ENCODE measurements around the gene ABL2. TPM values are rescaled to one million over a fixed set of nuclear protein-coding genes. Genes with fewer than 3 reads are reported as not detected.
A peak's percentile ranks its signal among the peaks of the same experiment; 100 is the strongest.
"Not testable (repeated sequence)": the region's sequence is repeated elsewhere in the genome, so short reads cannot be mapped to it uniquely, and the experiment has no call there.

Gene ABL2
- total RNA-seq: 10 to 100 TPM; 11.3 to 18.4 TPM

DNA sequence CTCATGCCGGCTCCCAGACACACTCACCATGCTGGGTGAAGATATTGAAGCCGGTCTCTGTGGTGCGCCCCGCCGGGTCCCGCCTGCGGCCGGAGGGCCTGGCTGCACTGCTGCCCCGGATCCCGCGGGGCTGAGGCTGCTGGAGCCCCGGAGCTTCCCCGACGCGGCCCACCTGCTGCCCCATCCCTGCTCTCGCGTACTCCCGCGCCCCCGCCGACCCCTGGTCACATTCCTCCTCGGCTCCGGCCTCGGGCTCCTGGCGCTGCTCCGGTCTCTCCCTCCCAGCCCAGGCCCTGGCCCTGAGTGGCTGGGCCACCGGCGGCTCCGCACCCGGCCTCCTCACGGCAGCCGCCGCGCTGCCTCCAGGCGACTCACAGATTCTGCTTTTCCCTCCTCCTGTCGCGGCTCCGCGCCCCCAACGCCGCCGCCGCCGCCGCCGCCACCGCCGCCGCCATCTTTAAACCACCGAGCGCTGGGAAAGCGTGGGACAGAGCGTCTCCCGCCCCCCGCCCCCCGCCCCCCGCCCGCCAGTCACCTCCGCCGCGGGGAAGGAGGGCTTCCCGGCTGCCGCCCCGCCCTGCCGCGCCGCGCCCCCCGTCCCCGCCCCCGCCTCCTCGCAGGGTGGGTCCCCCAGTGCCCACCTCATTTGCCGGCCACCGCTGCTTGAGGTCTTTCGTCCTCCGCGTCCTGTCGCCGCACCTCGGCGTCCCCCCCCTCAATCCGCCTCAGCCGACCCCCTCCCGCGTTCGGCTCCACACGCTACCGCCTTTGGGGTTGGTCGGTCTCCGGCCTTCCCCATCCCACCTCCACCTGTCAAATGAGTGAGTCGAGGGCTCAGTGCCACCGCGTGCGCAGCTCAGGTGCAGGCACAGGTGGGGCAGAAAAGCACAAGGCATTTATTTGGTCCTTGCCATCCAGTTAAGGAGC, at the start of gene ABL2:
ABL2 (minus strand) TSS at position 464 of the 927 bp plus-strand sequence; CDS start at position 184, 280 bp downstream.
- Mint-ChIP-seq H3K36me3 (no peaks in the 10 kb centered on the region), H3K4me3 (peak within 1 kb of the TSS; percentile 92), H3K27ac (peak within 1 kb of the TSS; percentile 71 to 79), H3K4me1 (ENCODE audit: low read depth in 2 of 2) (peaks cover 21 to 26% of the 10 kb centered on the region in 2 donors), H3K9me3 (no peaks in the 10 kb centered on the region), H3K27me3 (no peaks in the 10 kb centered on the region)
- ATAC-seq (peak; percentile 75 to 82), DNase-seq (ENCODE audit: low spot score) (no peak)

DNA sequence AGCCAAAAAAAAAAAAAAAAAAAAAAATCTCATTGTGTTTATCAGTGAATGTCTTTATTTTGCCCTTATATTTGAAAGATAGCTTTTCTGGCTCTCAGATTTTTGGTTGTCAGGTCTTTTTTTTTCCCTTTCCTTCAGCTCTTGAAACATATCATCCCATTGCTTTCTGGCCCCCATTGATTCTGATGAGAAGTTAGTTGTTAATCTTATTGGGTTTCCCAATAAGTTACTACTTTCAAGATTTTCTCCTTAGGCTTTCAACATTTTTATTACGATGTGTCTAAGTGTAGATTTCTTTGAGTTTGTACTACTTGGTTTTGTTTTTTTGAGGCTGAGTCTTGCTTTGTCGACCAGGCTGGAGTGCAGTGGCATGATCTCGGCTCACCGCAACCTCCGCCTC, 49.4 kb upstream of the ABL2 start:
- DNase-seq (ENCODE audit: low spot score) (no peak), ATAC-seq (no peak)
- Mint-ChIP-seq H3K9me3 (peaks cover 4% of the 10 kb centered on the region), H3K27ac (no peak overlapping the region), H3K4me1 (ENCODE audit: low read depth in 2 of 2) (no peaks in the 10 kb centered on the region), H3K4me3 (no peak overlapping the region), H3K27me3 (peaks cover 0 to 7% of the 10 kb centered on the region in 2 donors), H3K36me3 (peaks cover 6% of the 10 kb centered on the region)

DNA sequence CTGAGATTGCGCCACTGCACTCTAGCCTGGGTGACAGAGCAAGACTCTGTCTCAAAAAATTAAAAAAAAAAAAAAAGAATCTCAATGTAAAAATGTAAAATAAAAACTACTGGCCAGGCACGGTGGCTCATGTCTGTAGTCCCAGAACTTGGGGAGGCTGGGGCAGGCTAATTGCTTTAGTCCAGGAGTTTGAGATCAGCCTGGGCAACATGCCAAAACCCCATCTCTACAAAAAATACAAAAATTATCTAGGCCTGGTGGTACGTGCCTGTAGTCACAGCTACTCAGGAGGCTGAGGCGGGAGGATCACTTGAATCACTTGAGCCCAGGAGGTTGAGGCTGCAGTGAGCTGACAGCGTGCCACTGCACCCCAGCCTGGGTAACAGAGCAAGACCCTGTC, 44.9 kb upstream of the ABL2 start:
- H3K27ac Mint-ChIP-seq; H3K4me3 Mint-ChIP-seq; DNase-seq (ENCODE audit: low spot score); H3K9me3 Mint-ChIP-seq; H3K27me3 Mint-ChIP-seq; H3K4me1 Mint-ChIP-seq (ENCODE audit: low read depth in 2 of 2); ATAC-seq; H3K36me3 Mint-ChIP-seq: not testable (repeated sequence)

DNA sequence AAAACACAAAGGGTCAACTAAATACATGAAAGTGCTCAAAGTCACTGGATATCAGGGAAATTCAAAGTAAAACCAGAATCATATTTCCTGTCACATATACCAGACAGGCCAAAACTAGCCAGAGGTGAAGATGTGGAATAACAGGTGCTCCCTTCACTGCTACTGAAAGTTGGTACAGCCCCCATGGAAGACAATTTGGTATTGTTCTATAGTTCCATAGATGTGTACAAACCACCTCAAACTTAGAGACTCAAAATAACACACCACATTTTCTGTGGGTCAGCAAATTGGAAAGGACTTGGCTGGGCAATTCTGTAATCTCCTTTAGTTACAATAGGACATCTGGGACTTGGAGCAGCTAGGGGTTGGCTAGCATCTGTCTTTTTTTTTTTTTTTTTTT, 39.6 kb upstream of the ABL2 start:
- Mint-ChIP-seq H3K4me3 (no peak overlapping the region), H3K27ac (no peak overlapping the region), H3K27me3 (no peaks in the 10 kb centered on the region), H3K4me1 (ENCODE audit: low read depth in 2 of 2) (no peaks in the 10 kb centered on the region), H3K9me3 (no peaks in the 10 kb centered on the region), H3K36me3 (no peaks in the 10 kb centered on the region)
- ATAC-seq (no peak), DNase-seq (ENCODE audit: low spot score) (no peak)

DNA sequence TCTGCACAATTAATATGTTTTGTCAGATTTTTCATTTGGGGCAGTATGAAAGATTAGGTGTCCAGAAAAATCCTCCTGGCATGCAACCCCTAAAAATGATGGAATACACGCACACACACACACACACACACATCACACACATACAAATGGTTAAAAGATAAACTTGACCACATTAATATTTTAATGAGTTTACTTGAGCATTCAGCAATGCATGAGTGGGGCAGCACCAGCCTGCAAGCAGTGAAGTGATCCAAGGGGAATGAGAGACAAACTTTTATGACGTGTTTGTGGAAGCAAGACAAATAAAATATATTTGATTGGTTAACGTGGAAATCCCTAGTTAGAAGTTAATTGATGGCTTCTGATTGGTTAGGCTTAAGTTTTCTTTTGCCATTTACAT, 35.0 kb upstream of the ABL2 start:
- Mint-ChIP-seq H3K27me3 (no peaks in the 10 kb centered on the region), H3K4me1 (ENCODE audit: low read depth in 2 of 2) (no peaks in the 10 kb centered on the region), H3K4me3 (no peak overlapping the region), H3K36me3 (no peaks in the 10 kb centered on the region), H3K27ac (no peak overlapping the region), H3K9me3 (no peaks in the 10 kb centered on the region)
- ATAC-seq (no peak), DNase-seq (ENCODE audit: low spot score) (no peak)

DNA sequence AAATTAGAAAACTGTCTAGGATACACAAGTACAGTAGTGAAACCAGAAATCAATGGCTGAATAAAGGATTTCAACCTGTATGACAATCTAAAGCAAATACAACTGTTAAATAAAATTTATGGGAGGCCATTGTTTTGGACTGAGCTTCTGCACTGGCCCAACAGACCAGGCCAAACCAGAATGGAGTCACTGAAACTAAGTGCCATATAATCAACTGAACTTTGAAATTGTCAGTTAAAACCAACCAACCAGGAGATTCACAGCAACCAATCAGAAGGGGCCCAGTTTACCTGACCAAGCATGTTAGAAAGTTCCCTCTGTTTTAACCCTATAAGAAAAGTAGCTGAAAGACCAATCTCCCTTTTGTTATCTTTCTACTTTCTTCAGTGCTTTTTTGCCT, 33.6 kb upstream of the ABL2 start:
- DNase-seq (ENCODE audit: low spot score) (no peak), ATAC-seq (no peak)
- Mint-ChIP-seq H3K4me3 (no peak overlapping the region), H3K9me3 (no peaks in the 10 kb centered on the region), H3K27me3 (no peaks in the 10 kb centered on the region), H3K36me3 (no peaks in the 10 kb centered on the region), H3K4me1 (ENCODE audit: low read depth in 2 of 2) (no peaks in the 10 kb centered on the region), H3K27ac (no peak overlapping the region)

DNA sequence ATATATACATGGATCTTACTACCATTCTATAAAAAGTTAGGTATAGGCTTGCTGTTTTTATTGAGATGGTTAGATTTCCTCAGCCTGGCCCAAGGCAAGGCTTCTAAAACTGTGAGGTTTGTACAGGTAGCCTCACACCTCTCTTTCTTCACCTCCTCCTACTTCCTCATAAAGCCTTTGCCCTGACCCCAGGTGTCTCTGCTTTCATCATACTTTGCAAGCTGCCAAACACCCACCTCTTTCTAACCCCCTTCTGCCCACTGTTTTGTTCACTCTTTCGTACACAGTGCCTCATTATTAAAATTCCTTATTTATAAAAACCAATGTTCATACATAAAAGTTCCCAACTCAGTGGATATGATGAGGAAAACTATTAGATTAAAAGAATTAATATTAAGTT, 32.7 kb upstream of the ABL2 start:
- no peak for ATAC-seq
- no peaks in the 10 kb centered on the region for H3K27me3 Mint-ChIP-seq
- no peak overlapping the region for H3K4me3 Mint-ChIP-seq
- no peak for DNase-seq (ENCODE audit: low spot score)
- H3K9me3 Mint-ChIP-seq: no peaks in the 10 kb centered on the region
- no peaks in the 10 kb centered on the region for H3K36me3 Mint-ChIP-seq
- H3K4me1 Mint-ChIP-seq (ENCODE audit: low read depth in 2 of 2): no peaks in the 10 kb centered on the region
- H3K27ac Mint-ChIP-seq: no peak overlapping the region

DNA sequence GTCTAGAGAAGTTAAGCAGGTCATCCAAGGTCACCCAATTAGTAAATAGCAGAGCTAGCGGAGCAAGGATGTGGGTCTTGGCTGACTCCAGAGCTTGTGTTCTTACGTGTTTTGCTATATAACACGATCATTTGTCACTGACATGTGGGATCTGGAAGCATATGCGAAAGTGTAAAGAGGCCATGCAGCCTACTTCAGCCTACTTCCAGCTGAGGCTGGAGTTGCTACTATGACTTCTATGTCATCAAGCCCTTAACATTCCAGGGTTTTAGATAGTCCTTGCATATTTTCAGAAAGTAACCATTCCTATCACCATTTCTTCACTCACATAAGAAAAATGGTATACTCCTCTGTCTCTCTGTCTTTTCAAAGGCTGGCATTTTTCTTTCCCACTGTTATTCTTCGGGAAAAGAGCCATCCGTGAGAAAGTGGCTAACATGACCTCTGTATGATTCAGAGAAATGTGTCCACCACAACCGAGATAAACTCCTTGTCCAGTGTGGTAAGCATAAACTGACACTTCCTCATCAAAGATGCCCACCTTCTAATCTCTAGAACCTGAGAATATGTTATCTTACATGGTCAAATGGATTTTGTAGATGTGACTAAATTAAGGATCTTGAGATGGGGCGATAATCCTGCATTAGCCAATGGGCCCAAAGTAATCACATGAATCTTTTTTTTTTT, 24.0 kb upstream of the ABL2 start:
- Mint-ChIP-seq H3K27ac (no peak overlapping the region), H3K27me3 (no peaks in the 10 kb centered on the region), H3K4me1 (ENCODE audit: low read depth in 2 of 2) (peaks cover 0 to 2% of the 10 kb centered on the region in 2 donors), H3K4me3 (no peak overlapping the region), H3K36me3 (no peaks in the 10 kb centered on the region), H3K9me3 (no peaks in the 10 kb centered on the region)
- no peak for DNase-seq (ENCODE audit: low spot score)
- ATAC-seq: peak in 1 of 2 donors; percentile 69

DNA sequence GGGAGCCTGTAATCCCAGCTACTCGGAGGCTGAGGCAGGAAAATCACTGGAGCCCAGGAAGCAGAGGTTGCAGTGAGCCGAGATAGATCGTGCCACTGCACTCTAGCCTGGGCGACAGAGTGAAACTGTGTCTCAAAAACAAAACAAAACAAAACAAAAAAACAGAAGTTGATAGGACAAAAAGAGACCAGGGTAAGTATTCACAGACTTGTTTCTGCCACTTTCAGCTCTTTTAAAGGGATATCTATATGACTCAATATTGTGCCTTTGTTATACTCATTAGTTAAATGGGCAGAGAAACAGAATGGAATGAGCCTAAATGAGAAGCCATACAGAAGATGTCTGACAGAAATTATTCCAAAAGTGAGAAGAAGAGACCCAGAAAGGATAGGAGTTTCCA, 23.1 kb upstream of the ABL2 start:
- Mint-ChIP-seq H3K36me3 (no peaks in the 10 kb centered on the region), H3K4me3 (no peak overlapping the region), H3K27ac (no peak overlapping the region), H3K4me1 (ENCODE audit: low read depth in 2 of 2) (peaks cover 0 to 2% of the 10 kb centered on the region in 2 donors), H3K27me3 (no peaks in the 10 kb centered on the region), H3K9me3 (no peaks in the 10 kb centered on the region)
- ATAC-seq (no peak), DNase-seq (ENCODE audit: low spot score) (no peak)

DNA sequence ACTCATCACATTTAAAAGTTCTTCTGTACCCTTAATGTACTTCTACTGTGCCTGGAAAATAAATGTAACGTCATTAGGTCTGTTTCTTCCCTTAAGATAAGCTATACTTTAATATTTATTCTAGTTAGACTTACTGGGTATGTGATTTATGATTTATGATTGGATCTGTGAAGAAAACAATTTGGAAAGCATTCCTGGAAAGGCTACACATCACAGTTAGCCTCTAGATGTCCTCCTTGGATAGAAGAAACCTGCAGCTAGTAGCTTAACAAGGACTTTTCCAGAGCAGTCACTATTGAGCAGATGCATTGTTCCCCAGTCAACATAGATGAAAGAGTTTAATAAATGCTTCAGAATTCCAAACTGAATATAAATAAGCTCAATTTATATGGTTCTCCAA, 22.2 kb upstream of the ABL2 start:
- Mint-ChIP-seq H3K27me3 (no peaks in the 10 kb centered on the region), H3K36me3 (no peaks in the 10 kb centered on the region), H3K27ac (no peak overlapping the region), H3K4me3 (no peak overlapping the region), H3K9me3 (no peaks in the 10 kb centered on the region), H3K4me1 (ENCODE audit: low read depth in 2 of 2) (peaks cover 0 to 2% of the 10 kb centered on the region in 2 donors)
- DNase-seq (ENCODE audit: low spot score) (no peak), ATAC-seq (no peak)

DNA sequence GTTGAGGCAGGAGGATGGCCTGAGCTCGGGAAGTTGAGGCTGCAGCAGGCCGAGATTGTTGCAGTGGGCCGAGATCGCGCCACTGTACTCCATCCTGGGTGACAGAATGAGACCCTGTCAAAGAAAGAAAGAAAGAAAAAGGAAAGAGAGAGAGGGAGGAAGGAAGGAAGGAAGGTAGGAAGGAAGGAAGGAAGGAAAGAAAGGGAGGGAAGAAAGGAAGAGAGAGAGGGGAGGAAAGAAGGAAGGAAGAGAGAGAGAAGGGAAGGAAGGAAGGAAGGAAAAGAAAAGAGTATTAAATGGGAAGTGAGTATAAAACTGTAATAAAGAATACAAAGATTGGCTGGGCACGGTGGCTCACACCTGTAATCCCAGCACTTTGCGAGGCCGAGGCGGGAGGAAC, 18.4 kb upstream of the ABL2 start:
- no peaks in the 10 kb centered on the region for H3K27me3 Mint-ChIP-seq
- peak overlapping the region in 1 of 2 donors; percentile 26 for H3K27ac Mint-ChIP-seq
- no peak overlapping the region for H3K4me3 Mint-ChIP-seq
- peaks cover 0 to 2% of the 10 kb centered on the region in 2 donors for H3K4me1 Mint-ChIP-seq (ENCODE audit: low read depth in 2 of 2)
- no peak for DNase-seq (ENCODE audit: low spot score)
- H3K36me3 Mint-ChIP-seq: no peaks in the 10 kb centered on the region
- no peaks in the 10 kb centered on the region for H3K9me3 Mint-ChIP-seq
- no peak for ATAC-seq

DNA sequence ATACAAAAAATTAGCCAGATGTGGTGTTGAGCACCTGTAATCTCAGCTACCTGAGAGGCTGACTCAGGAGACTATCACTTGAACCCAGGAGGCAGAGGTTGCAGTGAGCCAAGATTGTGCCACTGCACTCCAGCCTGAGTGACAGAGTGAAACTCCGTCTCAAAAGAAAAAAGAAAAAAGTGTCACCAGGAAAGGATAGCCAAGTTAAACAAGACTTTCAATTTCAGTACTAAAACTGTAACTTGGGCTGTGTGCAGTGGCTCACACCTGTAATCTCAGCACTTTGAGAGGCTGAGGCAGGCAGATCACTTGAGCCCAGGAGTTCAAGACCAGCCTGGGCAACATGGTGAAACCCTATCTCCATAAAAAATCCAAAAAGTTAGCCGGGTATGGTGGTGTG, 15.9 kb upstream of the ABL2 start:
- H3K27me3 Mint-ChIP-seq; ATAC-seq; H3K4me1 Mint-ChIP-seq (ENCODE audit: low read depth in 2 of 2); H3K36me3 Mint-ChIP-seq; H3K4me3 Mint-ChIP-seq; DNase-seq (ENCODE audit: low spot score); H3K9me3 Mint-ChIP-seq; H3K27ac Mint-ChIP-seq: not testable (repeated sequence)

DNA sequence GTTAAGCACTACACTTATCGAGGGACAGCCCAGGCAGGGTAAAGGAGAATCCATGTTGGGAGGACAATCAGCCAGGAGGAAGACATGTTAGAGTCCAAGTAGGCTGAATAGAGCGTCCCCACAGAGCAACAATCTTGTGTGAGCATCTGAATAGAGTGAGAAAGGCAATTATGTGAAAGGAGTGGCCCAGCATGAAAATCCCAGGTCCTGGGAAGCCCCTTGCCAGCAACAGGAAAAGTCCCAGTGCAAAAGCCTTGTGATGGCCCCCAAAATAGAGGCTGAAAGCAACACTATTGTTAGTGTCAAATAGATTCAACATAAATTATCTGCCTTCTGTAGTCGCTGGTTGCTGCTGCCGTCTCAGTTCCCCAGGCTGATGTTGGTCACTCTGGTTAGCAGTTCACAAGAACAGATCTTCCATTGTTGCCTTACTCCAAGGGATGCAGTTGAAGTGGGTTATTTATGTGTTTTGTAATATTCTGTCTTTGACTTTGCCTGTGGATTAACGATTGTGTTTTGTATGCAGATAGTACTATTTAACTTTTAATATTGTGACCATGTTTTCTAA, 12.1 kb upstream of the ABL2 start:
- Mint-ChIP-seq H3K4me3 (no peak overlapping the region), H3K27me3 (peaks cover 0 to 2% of the 10 kb centered on the region in 2 donors), H3K9me3 (no peaks in the 10 kb centered on the region), H3K36me3 (no peaks in the 10 kb centered on the region), H3K27ac (no peak overlapping the region), H3K4me1 (ENCODE audit: low read depth in 2 of 2) (no peaks in the 10 kb centered on the region)
- ATAC-seq (no peak), DNase-seq (ENCODE audit: low spot score) (no peak)

DNA sequence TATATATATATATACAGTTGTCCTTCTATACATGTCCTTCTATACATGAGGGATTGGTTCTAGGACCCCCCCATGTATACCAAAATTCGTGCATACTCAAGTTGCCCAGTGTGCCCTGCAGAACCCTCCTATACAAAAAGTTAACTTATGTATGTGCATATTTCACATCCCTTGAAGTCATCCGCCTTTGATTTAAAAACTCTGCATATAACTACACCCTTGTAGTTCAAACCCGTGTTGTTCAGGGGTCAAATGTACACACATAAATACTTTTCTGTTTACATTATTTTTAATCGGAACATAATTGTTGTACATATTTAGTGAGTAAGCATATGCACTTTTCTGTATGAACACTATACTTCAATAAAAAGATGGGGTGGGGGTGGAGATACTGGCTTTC, 7.7 kb upstream of the ABL2 start:
- H3K27ac Mint-ChIP-seq: no peak overlapping the region
- H3K36me3 Mint-ChIP-seq: no peaks in the 10 kb centered on the region
- H3K27me3 Mint-ChIP-seq: peaks cover 0 to 4% of the 10 kb centered on the region in 2 donors
- DNase-seq (ENCODE audit: low spot score) (no peak), ATAC-seq (no peak)
- H3K9me3 Mint-ChIP-seq: no peaks in the 10 kb centered on the region
- H3K4me1 Mint-ChIP-seq (ENCODE audit: low read depth in 2 of 2): no peaks in the 10 kb centered on the region
- H3K4me3 Mint-ChIP-seq: no peak overlapping the region

All from natural killer cell treated with Interleukin-12 subunit alpha and Interleukin-12 subunit beta and Interleukin-15 and Interleukin-18, amount 100 ng/mL, for 72 hours (primary cell).